A549 (cell line): ENCODE data around the gene TMEM53. TPM values are rescaled to one million over a fixed set of nuclear protein-coding genes. Genes with fewer than 3 reads are reported as not detected.

ENCODE experiments used
- ATAC-seq, 2 experiments: fragments of 200-7000 bp in 1 of 2; fragments of >200 bp in 1 of 2; cut with Nextera tagmentation in 1 of 2; cut with Tn5 transposase in 1 of 2; 3 replicates each; pipeline versions ENCODE4 v1.8.0 to v1.9.1; 2018 to 2020; ENCODE audit warnings: mild to moderate bottlenecking in 1 of 2, moderate library complexity in 1 of 2
- CTCF ChIA-PET: fragments of 300-600 bp; sonication (Branson Sonifier 250); formaldehyde crosslinking; extraction: SDS; loops from one replicate; lab custom pipeline; 2021; ENCODE audit warnings: antibody characterized with exemption, inconsistent platforms; lab: Yijun Ruan, JAX
- POLR2A ChIA-PET: fragments of 350-600 bp; formaldehyde crosslinking; extraction: SDS; loops from one replicate; lab custom pipeline; 2021; ENCODE audit warnings: antibody characterized with exemption, inconsistent platforms; lab: Yijun Ruan, JAX
- DNase-seq, 2 experiments: peaks; one replicate each; pipeline versions ENCODE4 v3.0.0 to v3.0.0-alpha.2; 2011 to 2016; ENCODE audit warnings: low read depth in 1 of 2, low spot score in 1 of 2
- FAIRE-seq: peaks from 2 replicates; lab custom pipeline; 2011; peaks lifted over from hg19 to GRCh38; lab: Jason Lieb, UNC
- H3K27ac ChIP-seq, 2 experiments: fragments of >200 bp; sonication (Bioruptor Twin); formaldehyde crosslinking; 3 replicates each; pipeline ENCODE4 v1.5.1; 2016 to 2017
- H3K4me1 ChIP-seq: fragments of >200 bp; sonication (Bioruptor Twin); formaldehyde crosslinking; 3 replicates; pipeline ENCODE4 v1.6.1; 2016
- H3K4me2 ChIP-seq: fragments of >200 bp; sonication (Bioruptor Twin); formaldehyde crosslinking; 3 replicates; pipeline ENCODE4 v1.6.1; 2016
- H3K4me3 ChIP-seq: fragments of >200 bp; sonication (Bioruptor Twin); formaldehyde crosslinking; 3 replicates; pipeline ENCODE4 v1.5.1; 2016
- H3K9me3 ChIP-seq: fragments of >200 bp; sonication (Bioruptor Twin); formaldehyde crosslinking; 3 replicates; pipeline ENCODE4 v1.6.1; 2016
- CBX2 ChIP-seq: fragments of 200-600 bp; sonication (generic); IDR thresholded peaks from 2 replicates; pipeline ENCODE4 v1.6.1; 2016; ENCODE audit warnings: low read depth, mild to moderate bottlenecking, borderline replicate concordance
- CHD4 ChIP-seq: fragments of 200-600 bp; sonication (generic); IDR thresholded peaks from 2 replicates; pipeline ENCODE4 v1.6.1; 2016; ENCODE audit warnings: antibody characterized with exemption, mild to moderate bottlenecking, borderline replicate concordance
- GATA3 ChIP-seq: IDR thresholded peaks from 2 replicates; pipeline ENCODE4 v1.6.1; 2012; ENCODE audit warnings: borderline replicate concordance
- HOXB13 ChIP-seq: fragments of 250-450 bp; sonication (Bioruptor Pico); IDR thresholded peaks from 2 replicates; pipeline ENCODE4 v1.5.0; 2020; ENCODE audit warnings: low read depth, mild to moderate bottlenecking, moderate library complexity
- MAFK ChIP-seq: fragments of 450-650 bp; IDR thresholded peaks from 2 replicates; pipeline ENCODE4 v1.6.1; 2014; ENCODE audit not compliant: partially characterized antibody
- PHF8 ChIP-seq: fragments of 200-600 bp; sonication (generic); IDR thresholded peaks from 2 replicates; pipeline ENCODE4 v1.6.1; 2016; ENCODE audit warnings: low read depth, mild to moderate bottlenecking, antibody characterized with exemption, moderate library complexity, borderline replicate concordance
- POLR2A ChIP-seq: IDR thresholded peaks from 2 replicates; pipeline ENCODE4 v1.6.1; 2012; ENCODE audit warnings: mild to moderate bottlenecking, low read length
- POLR2AphosphoS2 ChIP-seq: conservative IDR thresholded peaks from 2 replicates; pipeline ENCODE4 v1.6.1; 2012; ENCODE audit warnings: low read length, improper control_type of control experiment, inconsistent platforms
- RAD21 ChIP-seq, 2 experiments: fragments of >200 bp in 1 of 2; sonication (Bioruptor Twin) in 1 of 2; formaldehyde crosslinking in 1 of 2; IDR thresholded peaks in 1 of 2; conservative IDR thresholded peaks in 1 of 2; 2 replicates in 1 of 2; 3 replicates in 1 of 2; pipeline ENCODE4 v1.6.1; 2012 to 2018; ENCODE audit warnings: inconsistent platforms in 1 of 2
- RCOR1 ChIP-seq: fragments of 150-350 bp; IDR thresholded peaks from 2 replicates; pipeline ENCODE4 v1.6.1; 2014; ENCODE audit warnings: antibody characterized with exemption, low read length, low read depth
- SMC3 ChIP-seq: fragments of >200 bp; sonication (Bioruptor Twin); formaldehyde crosslinking; IDR thresholded peaks from 3 replicates; pipeline ENCODE4 v1.6.1; 2018; ENCODE audit warnings: inconsistent platforms
- SREBF2 ChIP-seq: fragments of 450-650 bp; IDR thresholded peaks from 2 replicates; pipeline ENCODE4 v1.6.1; 2014; ENCODE audit warnings: mild to moderate bottlenecking, moderate library complexity
- ZSCAN20 ChIP-seq: fragments of 250-450 bp; sonication (Bioruptor Pico); IDR thresholded peaks from 2 replicates; pipeline ENCODE4 v1.8.0; 2022; ENCODE audit warnings: mild to moderate bottlenecking, moderate library complexity
- WGBS: methylation state at CpG from one replicate; pipeline ENCODE4 v1.1.6; 2017; ENCODE audit errors: missing lambda C conversion rate; 5-methylcytosine and 5-hydroxymethylcytosine counted together
- polyA plus RNA-seq, 4 experiments: library from polyadenylated mRNA; depleted of rRNA in 3 of 4; stranded (reverse); fragments of >200 nt; fragmentation: RNase III in 1 of 4; extraction: RNeasy Plus Mini Kit Qiagen cat#74134 plus additional on column Dnase treatment in 1 of 4; gene quantifications; 2 replicates in 3 of 4; 3 replicates in 1 of 4; pipeline ENCODE4 v1.2.3, GENCODE V29; 2011 to 2017
- TF ChIP-seq, protein P1 (sequence below): fragments of 150-350 bp; IDR thresholded peaks from 2 replicates; pipeline ENCODE4 v1.6.1; 2014; ENCODE audit warnings: low read depth, mild to moderate bottlenecking, low read length
- TF ChIP-seq, protein P2 (sequence below): fragments of 250-450 bp; sonication (Bioruptor Pico); IDR thresholded peaks from 2 replicates; pipeline ENCODE4 v1.5.0; 2021; ENCODE audit warnings: mild to moderate bottlenecking, moderate library complexity, borderline replicate concordance
- TF ChIP-seq, protein P3 (sequence below): fragments of >200 bp; sonication (Bioruptor Twin); formaldehyde crosslinking; IDR thresholded peaks from 3 replicates; pipeline ENCODE4 v1.5.1; 2016

The TMEM53 gene
- polyA plus RNA-seq, 2 of the 4 experiments (the other 2 are of a cell fraction), result 6.2 to 8.0 TPM

DNA sequence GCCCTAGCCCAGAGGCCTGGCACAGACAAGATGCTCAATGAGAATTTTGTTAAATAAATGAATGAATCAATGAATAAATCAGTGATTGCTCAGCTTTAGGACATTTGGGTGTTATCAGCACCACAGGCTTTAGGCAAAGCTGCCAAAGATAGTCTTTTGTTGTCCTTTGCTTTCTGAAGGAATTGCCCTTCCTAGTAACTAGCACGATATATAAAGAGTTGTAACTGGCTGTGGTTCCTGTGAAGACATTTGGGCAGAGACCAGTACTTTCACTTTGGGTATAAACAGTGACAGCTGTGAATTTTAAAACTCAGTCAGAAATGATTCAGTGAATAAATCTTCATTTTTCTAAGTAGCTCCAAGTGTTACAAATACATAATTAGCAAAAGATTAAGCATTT lies 43.4 kb upstream of the TMEM53 start:
- POLR2A ChIA-PET, result no interaction called here
- CTCF ChIA-PET, result interaction anchor here (0.8 to 1.8 kb wide), 7 partner anchors 9 to 65 kb away, joined by 3 to 8 read pairs (median 3); partner anchors contain the start of gene RNU5D-1

DNA sequence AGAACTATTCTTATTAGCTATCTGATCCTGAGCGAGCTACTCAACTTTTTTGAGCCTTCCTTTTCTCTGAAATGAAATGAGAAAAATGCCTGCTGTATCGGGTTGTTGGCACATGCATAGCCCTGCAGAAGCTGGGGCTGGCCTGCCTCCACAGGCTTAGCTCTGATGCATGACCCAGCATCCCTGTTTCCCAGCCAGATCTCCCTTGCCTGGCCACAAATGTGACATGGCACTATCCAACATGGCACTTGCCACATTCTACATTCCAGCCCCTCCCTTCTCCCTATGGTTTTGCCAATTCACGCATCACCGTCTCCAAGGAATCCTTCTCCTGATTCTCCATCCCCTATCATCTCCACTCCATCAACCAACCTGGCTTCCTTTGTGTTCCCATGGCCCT lies 42.9 kb upstream of the TMEM53 start:
- no peak overlapping the region for H3K4me2 ChIP-seq
- ATAC-seq (no peak), DNase-seq (no peak), FAIRE-seq (no peak)
- no peak overlapping the region for H3K27ac ChIP-seq
- no peaks in the 10 kb centered on the region for H3K9me3 ChIP-seq
- no peak for TF ChIP-seq GATA3
- no peak for TF ChIP-seq CHD4
- no peak for TF ChIP-seq RCOR1
- TF ChIP-seq CBX2, result no peak
- no peak for TF ChIP-seq SREBF2
- no peak for TF ChIP-seq HOXB13 (CRISPR knock-in tag)
- no peak for TF ChIP-seq PHF8
- TF ChIP-seq POLR2AphosphoS2, result no peak
- TF ChIP-seq RAD21 (conservative IDR thresholded peaks at IDR 0.05 in 1 of 2, IDR thresholded peaks at IDR 0.05 in 1 of 2), result no peak
- TF ChIP-seq POLR2A, result no peak
- no peak for TF ChIP-seq MAFK
- TF ChIP-seq, protein P1, sequence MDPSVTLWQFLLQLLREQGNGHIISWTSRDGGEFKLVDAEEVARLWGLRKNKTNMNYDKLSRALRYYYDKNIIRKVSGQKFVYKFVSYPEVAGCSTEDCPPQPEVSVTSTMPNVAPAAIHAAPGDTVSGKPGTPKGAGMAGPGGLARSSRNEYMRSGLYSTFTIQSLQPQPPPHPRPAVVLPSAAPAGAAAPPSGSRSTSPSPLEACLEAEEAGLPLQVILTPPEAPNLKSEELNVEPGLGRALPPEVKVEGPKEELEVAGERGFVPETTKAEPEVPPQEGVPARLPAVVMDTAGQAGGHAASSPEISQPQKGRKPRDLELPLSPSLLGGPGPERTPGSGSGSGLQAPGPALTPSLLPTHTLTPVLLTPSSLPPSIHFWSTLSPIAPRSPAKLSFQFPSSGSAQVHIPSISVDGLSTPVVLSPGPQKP, result no peak
- TF ChIP-seq ZSCAN20 (CRISPR knock-in tag), result no peak
- H3K4me1 ChIP-seq, result peaks cover 11% of the 10 kb centered on the region; the same call in 1 of the 3 replicates
- CTCF ChIA-PET, result interaction anchor here (0.5 to 1.8 kb wide), 9 partner anchors 9 to 64 kb away, joined by 3 to 8 read pairs (median 3); partner anchors contain the start of gene RNU5D-1
- WGBS, result 87% methylated on average over 4 of the region's 4 CpGs
- POLR2A ChIA-PET, result no interaction called here
- no peak overlapping the region for H3K4me3 ChIP-seq

More for the DNA sequence above, 43.4 kb upstream of the TMEM53 start:
- H3K4me1 ChIP-seq, result peaks cover 11% of the 10 kb centered on the region; the same call in 1 of the 3 replicates
- no peak for TF ChIP-seq GATA3
- H3K9me3 ChIP-seq, result no peaks in the 10 kb centered on the region
- 80% methylated on average over 1 of the region's 1 CpG for WGBS
- no peak for ATAC-seq
- H3K4me2 ChIP-seq, result no peak overlapping the region
- DNase-seq, result no peak
- H3K27ac ChIP-seq, result no peak overlapping the region
- FAIRE-seq, result no peak
- no peak overlapping the region for H3K4me3 ChIP-seq

DNA sequence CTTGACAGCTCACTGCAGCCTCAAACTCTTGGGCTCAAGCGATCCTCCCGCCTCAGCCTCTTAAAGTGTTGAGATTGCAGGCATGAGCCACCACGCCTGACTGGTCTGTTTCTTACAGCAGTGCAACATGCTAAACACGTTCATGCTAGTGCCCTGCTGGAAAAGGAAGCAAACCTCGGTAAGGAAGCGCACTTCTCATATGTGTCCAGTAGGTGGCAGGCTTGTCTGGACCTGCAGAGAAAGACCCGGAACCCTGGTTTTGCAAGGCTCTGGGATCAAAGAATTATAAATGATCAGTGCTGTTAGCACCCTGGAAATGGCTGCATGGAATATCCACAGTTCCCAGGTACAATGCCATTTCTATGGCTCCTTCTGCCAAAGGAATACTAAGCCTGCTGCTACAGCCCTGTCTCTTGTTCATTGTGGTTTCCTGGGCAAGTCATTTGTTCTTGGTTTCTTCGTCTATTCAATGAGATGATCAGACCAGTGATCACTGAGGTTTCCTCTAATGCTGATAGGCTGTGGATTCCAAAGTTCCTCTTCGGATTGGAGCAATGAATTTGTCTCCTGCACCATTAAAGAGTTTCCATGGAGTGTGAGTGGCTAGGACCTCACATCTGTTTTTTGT lies 40.8 kb upstream of the TMEM53 start:
- 12% methylated on average over 9 of the region's 9 CpGs for WGBS

More for the DNA sequence above, 40.8 kb upstream of the TMEM53 start:
- Histone ChIP-seq H3K27ac (peak overlapping the region in 1 of 2 experiments; percentile 26; a peak in 2 of 6 replicates), H3K9me3 (no peaks in the 10 kb centered on the region), H3K4me1 (peaks cover 5% of the 10 kb centered on the region; the same call in 1 of the 3 replicates), H3K4me3 (no peak overlapping the region), H3K4me2 (no peak overlapping the region)
- peak; percentile 75 to 78 for DNase-seq
- ChIA-PET CTCF (interaction anchor here (0.7 to 2.6 kb wide), 8 partner anchors 8 to 82 kb away, joined by 3 to 12 read pairs (median 4); partner anchors contain the start of gene RNU5D-1), POLR2A (interaction anchor here (0.7 kb wide), 1 partner anchor 8 kb away, joined by 3 read pairs; no protein-coding TSS in a partner anchor)
- TF ChIP-seq, protein P2, sequence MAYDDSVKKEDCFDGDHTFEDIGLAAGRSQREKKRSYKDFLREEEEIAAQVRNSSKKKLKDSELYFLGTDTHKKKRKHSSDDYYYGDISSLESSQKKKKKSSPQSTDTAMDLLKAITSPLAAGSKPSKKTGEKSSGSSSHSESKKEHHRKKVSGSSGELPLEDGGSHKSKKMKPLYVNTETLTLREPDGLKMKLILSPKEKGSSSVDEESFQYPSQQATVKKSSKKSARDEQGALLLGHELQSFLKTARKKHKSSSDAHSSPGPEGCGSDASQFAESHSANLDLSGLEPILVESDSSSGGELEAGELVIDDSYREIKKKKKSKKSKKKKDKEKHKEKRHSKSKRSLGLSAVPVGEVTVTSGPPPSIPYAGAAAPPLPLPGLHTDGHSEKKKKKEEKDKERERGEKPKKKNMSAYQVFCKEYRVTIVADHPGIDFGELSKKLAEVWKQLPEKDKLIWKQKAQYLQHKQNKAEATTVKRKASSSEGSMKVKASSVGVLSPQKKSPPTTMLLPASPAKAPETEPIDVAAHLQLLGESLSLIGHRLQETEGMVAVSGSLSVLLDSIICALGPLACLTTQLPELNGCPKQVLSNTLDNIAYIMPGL (CRISPR knock-in tag), result no peak
- TF ChIP-seq HOXB13 (CRISPR knock-in tag) (no peak), RAD21 (conservative IDR thresholded peaks at IDR 0.05 in 1 of 2, IDR thresholded peaks at IDR 0.05 in 1 of 2) (peak; percentile 49 to 64), SMC3 (peak; percentile 32; the same call in 2 of the 3 replicates)
- TF ChIP-seq, protein P3, sequence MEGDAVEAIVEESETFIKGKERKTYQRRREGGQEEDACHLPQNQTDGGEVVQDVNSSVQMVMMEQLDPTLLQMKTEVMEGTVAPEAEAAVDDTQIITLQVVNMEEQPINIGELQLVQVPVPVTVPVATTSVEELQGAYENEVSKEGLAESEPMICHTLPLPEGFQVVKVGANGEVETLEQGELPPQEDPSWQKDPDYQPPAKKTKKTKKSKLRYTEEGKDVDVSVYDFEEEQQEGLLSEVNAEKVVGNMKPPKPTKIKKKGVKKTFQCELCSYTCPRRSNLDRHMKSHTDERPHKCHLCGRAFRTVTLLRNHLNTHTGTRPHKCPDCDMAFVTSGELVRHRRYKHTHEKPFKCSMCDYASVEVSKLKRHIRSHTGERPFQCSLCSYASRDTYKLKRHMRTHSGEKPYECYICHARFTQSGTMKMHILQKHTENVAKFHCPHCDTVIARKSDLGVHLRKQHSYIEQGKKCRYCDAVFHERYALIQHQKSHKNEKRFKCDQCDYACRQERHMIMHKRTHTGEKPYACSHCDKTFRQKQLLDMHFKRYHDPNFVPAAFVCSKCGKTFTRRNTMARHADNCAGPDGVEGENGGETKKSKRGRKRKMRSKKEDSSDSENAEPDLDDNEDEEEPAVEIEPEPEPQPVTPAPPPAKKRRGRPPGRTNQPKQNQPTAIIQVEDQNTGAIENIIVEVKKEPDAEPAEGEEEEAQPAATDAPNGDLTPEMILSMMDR, result peak; percentile 69
- ATAC-seq, result peak; percentile 86 to 88
- no peak for FAIRE-seq
